ENCODE measurements around the gene TMEM116. TPM values are rescaled to one million over a fixed set of nuclear protein-coding genes. Genes with fewer than 3 reads are reported as not detected.

TMEM116 gene
- total and polyA plus RNA-seq, 2 of the 4 experiments (the other 2 are of a cell fraction) = 5.5 to 8.4 TPM

GRCh38 chr12:111992464-111992863 lies 20.5 kb downstream of the TMEM116 start:
- no peaks in the 10 kb centered on the region for H3K9me1 ChIP-seq (ENCODE audit: insufficient read depth, low read length)
- TF ChIP-seq MAZ (IDR thresholded peaks at IDR 0.05; ENCODE audit: borderline replicate concordance, low read depth, low read length) (no peak), CTCF (conservative IDR thresholded peaks at IDR 0.05; ENCODE audit: low read depth, low read length) (no peak), BHLHE40 (IDR thresholded peaks at IDR 0.05; ENCODE audit: low read depth, low read length) (no peak), NFE2L2 (IDR thresholded peaks at IDR 0.05; ENCODE audit: low read depth, low read length) (no peak), RFX5 (IDR thresholded peaks at IDR 0.05; ENCODE audit: low read depth, low read length) (no peak), FOS (IDR thresholded peaks at IDR 0.05; ENCODE audit: low read depth, low read length) (no peak), CHD1 (IDR thresholded peaks at IDR 0.05; ENCODE audit: low read depth, low read length) (no peak), RAD21 (IDR thresholded peaks at IDR 0.05; ENCODE audit: low read length) (no peak)
- no peak overlapping the region for H2BK120ac ChIP-seq (ENCODE audit: low read depth, low read length)
- H3K9me3 ChIP-seq (ENCODE audit: control insufficient read depth, insufficient read depth, low read length) = no peaks in the 10 kb centered on the region
- H3K14ac ChIP-seq (replicated peaks; ENCODE audit: low read depth, low read length) = no peak overlapping the region
- H4K8ac ChIP-seq (ENCODE audit: low read depth in 2 of 2, low read length in 2 of 2) = no peak overlapping the region
- H4K5ac ChIP-seq (ENCODE audit: low read depth, low read length) = no peak overlapping the region
- H3K27me3 ChIP-seq (ENCODE audit: control insufficient read depth, insufficient read depth, low read length) = no peaks in the 10 kb centered on the region
- no peak overlapping the region for H2AFZ ChIP-seq (replicated peaks; ENCODE audit: low read length, poor library complexity)
- dilution Hi-C loops (cut with HindIII; ENCODE audit: low sequenced_read_pairs, unreplicated experiment) = no loop called here
- no peaks in the 10 kb centered on the region for H3K4me1 ChIP-seq (ENCODE audit: control insufficient read depth, insufficient read depth, low read length)
- WGBS, 2 experiments (ENCODE audit: extremely low coverage in 2 of 2, insufficient read length in 1 of 2) = no CpG with 5 or more reads among the region's 6 CpGs
- DNase-seq (no peak), ATAC-seq (ENCODE audit: low read depth) (no peak)
- H4K20me1 ChIP-seq (ENCODE audit: insufficient read depth, low read length) = no peaks in the 10 kb centered on the region
- H3K4me2 ChIP-seq (ENCODE audit: low read depth, low read length) = no peak overlapping the region
- in situ Hi-C loops (cut with MboI; ENCODE audit: low sequenced_read_pairs) = no loop called here
- H2BK5ac ChIP-seq (ENCODE audit: low read depth, low read length, poor library complexity, severe bottlenecking) = no peak overlapping the region
- POLR2A ChIA-PET (ENCODE audit: unreplicated experiment) = no interaction called here
- no peak overlapping the region for H3K18ac ChIP-seq (ENCODE audit: low read depth, low read length)
- H4K91ac ChIP-seq (ENCODE audit: insufficient read depth, low read depth, low read length) = no peak overlapping the region
- H2BK20ac ChIP-seq (ENCODE audit: low read depth, low read length) = no peak overlapping the region
- CTCF ChIA-PET = no interaction called here
- no TSS peak for BruUV-seq (replicated peaks)
- no peak overlapping the region for H2BK15ac ChIP-seq (ENCODE audit: low read depth, low read length)
- no peak overlapping the region for H2AK5ac ChIP-seq (ENCODE audit: low read depth, low read length)
- no peak overlapping the region for H3K56ac ChIP-seq (ENCODE audit: extremely low read depth, insufficient read depth, low read length)
- no peak overlapping the region for H3K9ac ChIP-seq (ENCODE audit: low read depth, low read length)
- H3K36me3 ChIP-seq (ENCODE audit: control insufficient read depth, insufficient read depth, low read length) = no peaks in the 10 kb centered on the region
- H3K4ac ChIP-seq (ENCODE audit: low read depth, low read length) = no peak overlapping the region
- H3K4me3 ChIP-seq (ENCODE audit: insufficient read depth, low read depth, low read length) = no peak overlapping the region
- H2AK9ac ChIP-seq (replicated peaks; ENCODE audit: low read depth, low read length, poor library complexity) = no peak overlapping the region
- no peaks in the 10 kb centered on the region for H3K79me1 ChIP-seq (ENCODE audit: low read depth in 1 of 2, low read length in 2 of 2)
- H3K23ac ChIP-seq (ENCODE audit: low read depth, low read length) = no peak overlapping the region
- no peak overlapping the region for H3K27ac ChIP-seq (ENCODE audit: insufficient read depth, low read length)
- intact Hi-C loops (cut with micrococcal nuclease) = no loop called here
